GM18861 (cell line): ENCODE results near the gene PRG3.
"Not testable (repeated sequence)": the region's sequence is repeated elsewhere in the genome, so short reads cannot be mapped to it uniquely, and the experiment has no call there.

Source experiments
- ATAC-seq: cut with Tn5 transposase; IDR thresholded peaks from one replicate; pipeline ENCODE4 v1.9.1; 2021; ENCODE audit not compliant: unreplicated experiment

PRG3 gene

DNA sequence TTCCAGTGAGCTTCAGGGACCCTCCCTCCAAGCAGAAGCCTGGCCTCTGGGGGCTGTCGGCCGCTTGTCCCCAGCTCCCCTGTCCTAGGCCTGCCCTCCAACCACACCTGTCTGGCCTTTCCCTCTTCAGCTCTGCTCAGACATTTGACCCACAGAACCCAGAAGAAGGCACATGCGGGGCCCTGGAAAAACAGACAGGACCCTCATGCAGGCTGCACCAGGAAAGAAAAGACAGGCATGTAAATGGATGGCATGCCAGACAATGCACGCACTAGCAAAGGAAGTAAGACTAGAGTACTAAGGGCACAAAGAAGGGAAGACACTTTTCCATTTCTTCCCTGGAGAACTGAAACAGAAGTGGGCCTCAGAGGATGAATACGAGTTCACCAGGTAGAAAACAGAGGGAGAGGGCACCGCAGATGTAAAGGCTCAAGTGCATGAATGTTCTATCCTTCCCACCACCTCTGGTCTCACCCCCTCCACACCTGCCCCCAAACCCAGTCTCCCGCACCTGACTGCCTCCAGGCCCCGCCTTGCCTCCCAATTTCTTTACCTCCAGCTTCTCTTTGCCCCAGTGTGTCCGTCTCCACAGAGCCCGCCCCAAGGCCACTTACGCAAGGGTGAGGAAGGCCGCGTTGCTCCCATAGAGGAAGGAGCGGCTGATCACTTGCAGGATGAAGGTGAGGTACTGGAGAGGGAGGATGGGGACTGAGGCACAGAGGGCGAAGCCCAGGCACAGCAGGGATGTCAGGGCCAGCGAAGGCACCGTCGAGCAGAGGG, 28.6 kb upstream of the PRG3 start:
- ATAC-seq = no peak

- no peak for ATAC-seq
These were observed 27.8 kb upstream of the PRG3 start for GRCh38 chr11:57408771-57409170.

GRCh38 chr11:57407941-57408475, 27.1 kb upstream of the PRG3 start:
- no peak for ATAC-seq

DNA sequence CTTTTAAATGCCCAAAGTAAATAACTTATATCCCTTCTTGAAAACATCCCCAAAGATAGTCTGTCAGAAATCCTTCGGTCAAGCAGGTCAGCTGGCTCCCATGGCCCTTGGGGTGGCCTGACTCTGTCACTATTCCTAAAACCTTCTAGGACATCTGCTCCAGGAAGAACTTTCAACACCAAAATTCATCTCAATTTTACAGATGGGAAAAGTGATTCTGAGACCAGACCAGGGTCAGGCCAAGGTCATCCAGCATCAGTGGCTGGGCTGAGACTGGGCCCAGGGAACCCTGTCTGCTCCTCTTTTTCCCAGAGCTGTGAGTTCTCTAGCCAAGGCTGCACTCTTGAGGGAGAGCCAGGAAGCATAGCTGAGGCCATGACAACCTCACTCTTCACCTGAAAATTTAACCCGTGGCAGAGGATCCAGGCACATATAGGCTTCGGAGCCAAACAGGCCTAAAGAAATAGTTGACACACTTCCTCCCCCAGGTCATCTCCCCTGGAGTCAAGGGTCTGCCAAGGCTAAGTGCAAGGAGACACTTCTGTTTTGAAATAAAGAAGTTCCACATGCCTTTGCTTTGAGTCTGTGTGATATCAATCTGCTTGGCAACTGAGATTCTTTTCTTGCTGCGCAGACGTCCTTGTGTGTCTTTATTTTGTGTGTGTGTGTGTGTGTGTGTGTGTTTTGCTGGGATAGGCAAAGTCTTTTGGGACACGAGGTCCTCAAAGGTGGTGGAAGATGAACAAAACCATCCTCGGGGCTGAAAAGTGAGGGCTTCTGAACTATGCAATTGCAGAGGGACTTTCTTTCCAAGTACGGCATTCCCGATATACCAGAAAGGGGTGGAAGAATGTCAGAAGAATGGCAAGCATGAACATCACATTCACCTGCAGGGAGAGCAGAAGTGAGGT, 26.3 kb upstream of the PRG3 start:
- no peak for ATAC-seq

DNA sequence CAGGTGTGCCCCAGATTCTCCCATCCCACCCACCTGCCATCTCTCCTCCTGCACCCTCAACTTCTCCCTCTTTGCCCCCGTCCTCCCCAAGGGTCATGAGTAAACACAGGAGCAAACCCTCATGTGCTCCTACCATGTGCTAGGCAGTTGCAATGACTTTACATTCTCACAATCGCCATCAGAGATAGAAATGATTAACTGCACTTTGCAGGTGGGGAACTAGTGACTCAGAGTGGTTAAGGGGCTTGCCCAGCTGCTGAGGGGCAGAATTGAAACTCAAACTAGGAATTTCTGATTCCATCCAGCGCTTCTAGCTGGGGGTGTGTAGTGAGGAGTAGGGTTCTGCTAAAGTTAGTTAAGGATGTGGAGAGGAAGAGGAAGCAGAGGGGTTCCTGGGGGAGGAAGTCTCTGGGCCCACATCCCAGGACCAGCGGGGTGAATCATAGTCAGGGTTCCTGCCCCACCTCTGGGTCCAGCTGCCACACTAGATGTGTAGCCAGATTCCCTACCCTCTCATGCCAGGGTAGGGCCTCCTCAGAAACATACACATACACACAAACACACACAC, 25.5 kb upstream of the PRG3 start:
- peak; percentile 95 for ATAC-seq

- no peak for ATAC-seq
These were observed 24.4 kb upstream of the PRG3 start for GRCh38 chr11:57405271-57405860.

- no peak for ATAC-seq
These were observed 22.8 kb upstream of the PRG3 start for GRCh38 chr11:57403802-57404147.

DNA sequence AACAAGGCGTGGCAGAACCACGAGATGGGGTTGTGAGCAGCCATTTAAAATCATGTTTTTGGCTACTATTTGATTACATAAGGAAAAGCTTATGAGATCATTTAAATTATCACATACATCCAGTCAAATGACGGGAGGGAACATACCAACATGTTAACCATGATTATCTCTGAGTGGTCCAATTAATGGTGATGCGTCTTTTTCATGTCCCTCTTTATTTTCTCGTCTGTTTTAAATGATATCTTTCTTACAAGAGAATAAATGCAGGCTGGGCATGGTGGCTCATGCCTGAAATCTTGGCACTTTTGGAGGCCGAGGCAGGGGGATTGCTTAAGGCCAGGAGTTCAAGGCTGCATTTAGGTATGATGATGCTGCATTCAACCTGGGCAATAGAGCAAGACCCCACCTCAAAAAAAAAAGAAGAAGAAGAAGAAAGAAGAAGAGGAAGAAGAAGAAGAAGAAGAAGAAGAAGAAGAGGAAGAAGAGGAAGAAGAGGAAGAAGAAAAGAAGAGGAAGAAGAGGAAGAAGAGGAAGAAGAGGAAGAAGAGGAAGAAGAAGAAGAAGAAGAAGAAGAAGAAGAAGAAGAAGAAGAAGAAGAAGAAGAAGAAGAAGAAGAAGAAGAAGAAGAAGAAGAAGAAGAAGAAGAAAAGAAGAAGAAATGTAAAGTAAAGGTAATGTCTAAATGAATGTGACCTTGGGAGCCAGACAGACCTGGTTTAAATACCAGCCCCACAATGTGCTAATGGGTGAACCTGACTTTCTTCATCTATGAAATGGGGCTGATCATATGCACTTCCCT, 22.3 kb upstream of the PRG3 start:
- ATAC-seq = not testable (repeated sequence)

- no peak for ATAC-seq
These were observed 21.4 kb upstream of the PRG3 start for GRCh38 chr11:57402188-57403002.

GRCh38 chr11:57399972-57400578, 19.1 kb upstream of the PRG3 start:
- no peak for ATAC-seq

- ATAC-seq = no peak
These were observed 18.3 kb upstream of the PRG3 start for GRCh38 chr11:57399221-57399620.

DNA sequence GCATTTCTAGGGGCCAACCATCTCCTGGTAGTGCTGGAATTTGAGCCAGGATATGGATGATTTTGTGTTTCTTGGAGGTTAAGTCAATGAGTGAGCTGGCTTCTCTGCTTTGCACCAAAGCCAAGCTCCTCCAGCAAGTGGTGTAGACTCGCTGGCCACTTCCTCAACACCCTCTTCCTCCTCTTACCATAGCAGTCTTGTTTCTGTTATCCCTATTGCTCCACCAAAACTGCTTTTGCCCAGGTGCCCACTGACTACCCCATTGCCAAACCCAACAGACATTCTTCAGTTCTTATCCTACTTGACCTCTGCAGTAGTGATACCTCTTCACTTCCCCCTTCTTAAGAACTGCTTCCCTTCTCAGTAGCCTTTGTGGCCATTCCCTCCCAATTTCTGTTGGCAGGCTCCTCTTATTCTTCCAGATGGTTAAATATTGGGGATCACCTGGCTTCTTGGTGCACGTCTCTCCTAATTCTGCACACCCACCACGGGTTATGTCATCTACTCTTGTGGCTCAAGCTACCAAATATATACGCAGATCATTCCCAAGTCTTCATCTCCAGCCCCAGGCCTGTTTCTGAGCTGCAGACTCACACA, 16.5 kb upstream of the PRG3 start:
- no peak for ATAC-seq

- no peak for ATAC-seq
These were observed 15.8 kb upstream of the PRG3 start for GRCh38 chr11:57396744-57397143.

DNA sequence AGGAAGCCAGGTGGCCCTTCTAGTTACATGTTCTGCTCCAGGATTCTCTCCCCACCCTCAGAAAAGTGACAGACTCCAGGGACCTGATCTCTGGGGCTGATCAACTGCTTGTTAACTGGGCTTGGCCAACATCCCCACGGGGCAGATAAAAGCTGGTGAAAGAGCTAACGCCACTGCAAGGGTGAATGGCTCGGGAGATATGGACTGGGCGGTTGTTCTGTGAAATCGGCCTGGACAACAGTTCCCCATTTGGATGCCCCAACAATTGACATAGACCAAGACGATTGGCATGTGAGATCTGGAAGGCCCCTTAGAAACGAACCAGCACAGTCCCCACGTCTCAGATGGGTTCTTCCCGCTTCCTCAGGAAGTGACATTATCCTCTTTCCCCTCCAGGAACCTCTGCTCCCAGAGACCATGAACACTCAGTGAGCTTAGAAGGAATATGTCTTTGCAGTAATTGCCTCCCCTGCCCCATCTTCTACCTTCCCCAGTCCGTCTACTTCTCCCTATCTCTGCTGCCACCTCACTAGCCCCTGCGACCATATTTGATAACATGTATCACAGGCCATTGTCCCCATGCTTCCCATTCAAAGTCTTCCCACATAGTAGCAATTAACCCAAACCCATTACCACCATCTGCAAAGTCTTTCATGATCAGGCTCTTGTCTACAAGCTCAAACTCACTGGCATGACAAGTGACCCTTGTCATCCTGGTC, 15.1 kb upstream of the PRG3 start:
- no peak for ATAC-seq

- ATAC-seq = no peak
These were observed 13.4 kb upstream of the PRG3 start for GRCh38 chr11:57394203-57394965.

GRCh38 chr11:57392763-57393105, 11.8 kb upstream of the PRG3 start:
- no peak for ATAC-seq

GRCh38 chr11:57392066-57392762, 11.3 kb upstream of the PRG3 start:
- ATAC-seq = no peak
